NT2/D1 (cell line): ENCODE measurements around the gene FCN1.

Source experiments
- SUZ12 ChIP-seq: IDR thresholded peaks from 2 replicates; pipeline ENCODE4 v1.6.1; 2011; ENCODE audit not compliant: insufficient read length, insufficient read depth; ENCODE audit errors: extremely low read depth
- ZNF274 ChIP-seq: IDR thresholded peaks from 2 replicates; pipeline ENCODE4 v1.6.1; 2011; ENCODE audit warnings: mild to moderate bottlenecking, low read depth, low read length

DNA sequence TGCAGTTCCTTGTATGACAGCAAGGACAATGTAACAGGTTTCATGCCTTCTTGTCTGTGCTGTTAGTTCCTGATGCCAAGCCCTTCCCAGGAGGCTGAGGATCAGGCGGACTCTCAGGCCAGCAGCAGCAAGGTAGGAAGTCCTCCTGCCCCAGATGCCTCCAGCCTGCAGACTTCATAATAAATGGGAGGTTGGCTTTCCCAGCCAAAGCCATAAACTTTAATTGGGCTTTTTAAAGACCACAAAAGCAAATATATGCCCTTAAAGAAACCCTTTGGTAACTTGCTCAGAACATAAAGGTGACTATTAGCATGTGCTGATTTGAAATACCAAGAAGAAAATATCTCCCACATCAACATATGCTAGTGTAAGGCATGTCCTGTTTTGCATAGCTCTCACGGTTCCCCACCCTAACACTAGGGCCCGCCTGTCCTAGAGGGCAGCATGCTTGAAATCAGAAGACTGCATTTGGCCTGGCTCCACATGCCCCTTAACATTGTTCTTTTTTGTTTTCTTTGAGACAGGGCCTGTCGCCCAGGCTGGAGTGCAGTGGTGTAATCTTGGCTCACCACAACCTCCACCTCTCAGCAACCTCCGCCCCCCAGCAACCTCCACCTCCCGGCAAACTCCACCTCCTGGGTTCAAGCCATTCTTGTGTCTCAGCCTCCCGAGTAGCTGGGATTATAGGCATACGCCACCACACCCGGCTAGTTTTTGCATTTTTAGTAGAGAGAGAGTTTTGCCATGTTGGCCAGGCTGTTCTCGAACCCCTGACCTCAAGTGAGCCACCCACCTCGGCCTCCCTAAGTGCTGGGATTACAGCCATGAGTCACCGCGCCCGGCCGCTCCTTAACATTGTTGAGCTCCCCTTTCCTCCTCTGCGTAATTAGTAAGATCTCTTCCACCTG is 44.6 kb upstream of the FCN1 start:
- TF ChIP-seq ZNF274 (no peak), SUZ12 (no peak)
